GM19328 (cell line): ENCODE data around the gene TRIM37.

ENCODE experiments used
- ATAC-seq: cut with Tn5 transposase; IDR thresholded peaks from one replicate; pipeline ENCODE4 v1.9.1; 2021; ENCODE audit warnings: mild to moderate bottlenecking, moderate library complexity; ENCODE audit not compliant: unreplicated experiment

TRIM37 gene

DNA sequence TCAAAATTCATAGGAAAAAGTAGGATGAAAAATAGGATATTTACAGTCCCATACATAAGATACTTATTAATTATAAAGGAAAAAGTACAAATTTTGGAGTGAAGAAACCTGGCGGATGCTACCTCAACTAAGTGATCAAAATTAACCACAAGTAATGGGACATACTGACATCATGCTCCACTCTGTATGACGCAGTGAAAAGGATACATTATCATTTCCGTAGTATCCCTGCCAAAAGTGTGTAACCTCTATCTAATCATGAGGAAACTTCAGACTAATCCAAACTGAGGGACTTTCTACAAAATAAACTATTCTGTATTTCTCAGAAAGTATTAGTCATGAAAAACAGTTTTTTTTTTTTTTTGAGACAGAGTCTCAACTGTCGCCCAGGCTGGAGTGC lies 60.5 kb downstream of the TRIM37 start:
- ATAC-seq: no peak

DNA sequence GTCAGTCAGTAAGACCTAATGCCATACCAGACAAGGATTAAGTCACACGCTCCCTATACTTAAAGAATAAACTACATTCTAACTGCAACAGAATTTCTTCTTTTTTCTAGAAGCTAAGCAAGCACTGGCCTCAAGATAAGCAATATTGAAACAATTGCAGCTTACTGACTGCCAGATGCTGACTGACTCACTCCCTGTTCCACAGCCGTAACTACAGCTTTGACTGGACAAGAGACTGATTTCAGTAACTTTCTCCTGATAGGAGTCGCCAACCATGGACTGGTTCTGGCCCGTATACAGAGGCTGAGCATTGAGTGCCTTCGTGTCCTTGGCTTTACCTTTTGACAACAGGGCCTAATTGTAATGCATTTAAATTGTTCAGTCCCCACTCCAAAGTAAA lies 67.9 kb downstream of the TRIM37 start:
- no peak for ATAC-seq

DNA sequence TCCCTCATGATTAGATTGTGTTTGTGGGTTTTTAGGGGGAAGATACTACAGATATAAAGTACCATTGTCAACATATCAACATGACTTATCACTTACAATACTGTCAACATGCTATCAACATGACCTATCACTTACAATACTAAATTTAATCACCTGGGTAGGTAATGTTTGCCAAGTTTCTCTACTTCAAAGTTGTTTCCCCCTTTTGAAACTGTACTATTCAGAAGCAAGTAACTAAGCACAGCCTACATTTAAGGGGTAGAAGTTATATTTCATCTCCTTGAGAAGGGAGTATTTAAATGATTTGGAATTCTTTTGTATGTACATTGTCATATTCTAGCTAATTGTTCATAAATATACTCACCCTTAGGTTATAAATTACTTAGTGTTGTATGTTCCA lies 68.7 kb downstream of the TRIM37 start:
- ATAC-seq: no peak

DNA sequence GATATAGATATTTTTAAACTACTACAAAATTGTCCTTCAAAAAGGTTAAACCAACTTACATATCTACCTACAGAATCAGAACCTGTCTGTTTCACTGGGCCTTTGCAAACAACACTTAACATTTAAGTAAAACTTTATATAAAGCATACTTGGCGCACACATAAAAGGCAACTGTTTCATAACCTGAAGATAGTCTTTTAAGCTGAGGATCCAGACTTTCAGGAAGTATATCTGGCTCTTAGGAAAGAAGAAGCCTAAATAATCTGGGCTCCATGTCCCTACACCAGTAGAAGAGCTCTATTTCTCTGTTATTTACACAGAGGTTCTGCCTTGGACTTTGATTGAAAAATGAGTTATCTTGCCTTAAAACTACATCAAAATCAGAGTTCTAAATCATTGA lies 75.9 kb downstream of the TRIM37 start:
- ATAC-seq: no peak

DNA sequence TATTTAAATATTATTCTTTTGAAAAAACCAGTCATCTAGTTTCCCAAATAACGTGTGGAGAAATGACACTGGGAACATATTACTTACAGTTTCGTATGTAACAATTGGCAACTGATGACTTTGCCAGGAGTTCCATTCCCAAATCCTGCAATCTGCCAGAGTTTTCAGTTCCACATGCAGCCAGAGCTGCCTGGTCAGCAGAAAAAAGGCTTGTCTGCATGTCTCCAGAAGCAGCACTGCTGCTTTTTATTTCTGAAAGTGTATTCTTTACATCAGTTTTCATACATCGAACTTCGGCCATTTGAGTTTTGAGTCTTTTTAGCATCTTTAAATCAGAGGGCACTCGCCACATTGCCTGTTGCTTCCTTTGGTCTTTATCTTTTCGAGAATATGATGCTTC lies 78.4 kb downstream of the TRIM37 start:
- no peak for ATAC-seq

DNA sequence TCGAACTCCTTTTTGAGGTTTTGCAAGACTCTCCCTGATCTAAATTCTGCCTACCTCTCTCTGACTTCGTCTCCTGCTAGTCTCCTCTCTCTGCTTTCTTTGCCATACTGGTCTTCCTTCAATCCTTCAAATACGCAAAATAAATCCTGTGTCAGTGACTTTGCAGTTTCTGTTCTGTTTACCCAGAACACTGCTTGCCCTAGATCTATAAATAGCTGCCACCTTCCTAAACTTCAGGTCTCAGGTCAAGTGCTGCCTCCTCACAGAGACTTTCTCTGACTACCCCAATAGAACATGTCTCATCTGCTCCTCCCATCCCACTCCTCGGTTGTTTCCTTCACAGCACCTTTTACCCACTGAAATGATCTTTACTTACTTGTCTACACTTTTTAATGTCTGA lies 78.9 kb downstream of the TRIM37 start:
- ATAC-seq: no peak

DNA sequence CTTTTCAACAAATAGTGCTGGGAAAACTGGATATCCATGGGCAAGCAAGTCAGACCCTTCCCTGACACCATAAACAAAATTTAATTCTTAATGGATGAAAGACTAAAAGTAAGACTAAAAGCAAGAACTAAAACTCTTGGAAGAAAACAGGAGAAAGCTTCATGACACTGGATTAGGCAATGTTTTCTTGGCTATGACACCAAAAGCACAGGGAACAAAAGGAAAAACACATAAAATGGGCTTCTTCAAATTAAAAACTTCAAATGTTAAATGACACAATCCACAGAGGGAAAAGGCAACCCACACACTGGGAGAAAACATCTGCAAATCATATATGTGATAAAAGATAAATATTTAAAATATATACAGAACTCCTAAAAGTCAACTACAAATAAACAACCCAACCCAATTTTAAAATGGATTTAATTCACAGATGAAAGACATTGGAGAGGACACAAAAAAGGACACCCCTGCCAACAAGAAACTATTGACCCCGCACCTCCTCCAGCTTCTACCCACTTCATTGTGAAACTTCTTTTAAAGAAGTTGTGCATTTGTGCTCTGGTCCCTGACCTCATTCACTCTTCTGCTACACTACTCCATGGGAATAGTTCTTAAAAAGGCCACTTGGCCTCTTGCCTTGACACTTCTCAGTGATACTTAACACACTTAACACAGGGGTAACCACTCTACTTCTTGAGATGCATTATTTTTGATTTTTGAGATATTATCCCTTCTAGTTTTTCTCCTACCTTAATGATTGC lies 80.3 kb downstream of the TRIM37 start:
- no peak for ATAC-seq

DNA sequence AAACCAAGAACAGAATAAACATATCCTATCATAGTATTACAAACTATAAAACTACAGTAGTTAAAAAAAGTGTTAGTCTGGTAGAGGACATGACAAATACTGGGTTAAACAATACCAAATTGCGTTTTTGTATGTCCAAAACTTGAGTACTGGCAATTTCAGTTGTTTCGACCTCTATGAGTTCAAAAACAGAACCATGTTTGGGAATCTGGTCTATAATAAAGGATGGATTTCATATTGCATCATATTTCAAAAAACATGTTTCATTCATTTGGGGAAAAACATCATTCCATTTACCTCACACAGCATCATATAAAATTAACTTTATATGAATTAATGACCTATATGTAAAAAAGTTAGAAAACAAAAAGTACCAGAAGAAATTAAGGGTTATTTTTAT lies 81.8 kb downstream of the TRIM37 start:
- no peak for ATAC-seq

DNA sequence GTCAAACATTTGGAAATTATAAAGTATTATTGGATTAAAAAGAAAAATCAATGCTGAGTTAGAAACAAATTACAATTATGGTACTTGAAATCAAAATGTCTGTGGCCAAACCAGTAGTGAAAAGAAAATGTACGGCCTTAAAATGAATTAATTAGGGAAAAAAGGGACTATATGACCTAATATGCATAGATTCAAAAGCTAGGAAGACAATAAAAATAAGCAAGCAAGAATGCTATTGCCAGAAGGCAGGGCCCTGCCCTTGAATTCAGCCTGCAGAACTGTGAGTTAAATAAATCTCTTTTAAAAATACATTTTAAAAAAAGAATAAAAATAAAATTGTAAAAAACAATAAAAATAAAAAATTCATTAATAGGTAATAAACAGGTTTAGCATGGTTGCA lies 88.7 kb downstream of the TRIM37 start:
- no peak for ATAC-seq

DNA sequence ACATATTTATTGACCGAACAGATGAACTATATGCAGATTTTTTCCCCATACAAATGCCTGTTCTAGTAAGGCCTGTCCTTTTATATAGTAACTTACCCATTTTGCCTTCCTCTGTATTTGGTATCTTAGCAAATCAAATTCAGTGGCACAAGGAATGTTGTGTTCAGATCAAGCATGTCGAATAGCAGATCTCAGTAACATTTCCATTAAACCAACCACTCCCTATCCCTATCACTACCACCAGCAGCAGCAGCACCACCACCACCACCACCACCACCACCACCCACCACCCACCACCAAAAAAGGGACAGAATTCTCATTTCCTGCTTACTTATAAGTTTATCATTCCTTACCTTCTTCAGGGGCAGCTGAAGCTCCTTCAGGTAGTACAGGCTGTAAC lies 94.7 kb downstream of the TRIM37 start:
- no peak for ATAC-seq

DNA sequence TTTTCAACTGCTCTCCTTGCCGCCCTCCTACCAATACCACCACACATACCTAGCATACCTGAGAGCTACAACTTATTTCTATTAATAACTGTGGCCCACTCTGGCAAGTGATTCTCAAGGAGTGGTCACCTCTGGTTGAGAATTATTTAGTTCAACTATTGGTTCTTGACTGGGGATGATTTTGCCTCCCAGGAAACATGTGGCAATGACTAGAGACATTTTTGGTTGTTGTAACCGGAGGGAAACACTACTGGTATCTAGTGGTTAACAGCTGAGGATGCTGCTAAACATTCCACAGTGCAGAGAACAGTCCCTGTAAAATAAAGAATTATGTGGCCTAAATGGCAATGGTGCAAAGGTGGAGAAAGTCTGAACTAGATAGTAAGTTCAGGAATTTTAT lies 96.7 kb downstream of the TRIM37 start:
- no peak for ATAC-seq

DNA sequence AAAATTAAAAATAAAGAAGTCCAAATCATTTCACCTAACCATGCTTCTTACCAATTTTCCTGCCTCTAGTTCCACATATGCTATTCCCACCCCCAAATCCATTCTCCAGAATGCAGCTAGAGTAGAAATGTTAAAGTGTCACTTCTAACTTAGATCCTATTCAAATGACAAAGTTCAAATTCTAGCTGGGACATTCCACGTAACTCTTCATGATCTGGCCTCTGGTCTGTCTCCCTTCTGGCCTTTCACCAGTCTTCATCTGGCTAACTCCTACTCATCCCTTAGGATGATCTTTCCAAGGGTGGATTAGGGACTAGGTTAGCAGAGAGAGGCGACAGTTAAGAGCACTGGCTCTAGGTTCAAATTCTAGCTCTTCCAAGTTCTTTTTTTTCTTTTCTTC lies 97.9 kb downstream of the TRIM37 start:
- ATAC-seq: no peak

DNA sequence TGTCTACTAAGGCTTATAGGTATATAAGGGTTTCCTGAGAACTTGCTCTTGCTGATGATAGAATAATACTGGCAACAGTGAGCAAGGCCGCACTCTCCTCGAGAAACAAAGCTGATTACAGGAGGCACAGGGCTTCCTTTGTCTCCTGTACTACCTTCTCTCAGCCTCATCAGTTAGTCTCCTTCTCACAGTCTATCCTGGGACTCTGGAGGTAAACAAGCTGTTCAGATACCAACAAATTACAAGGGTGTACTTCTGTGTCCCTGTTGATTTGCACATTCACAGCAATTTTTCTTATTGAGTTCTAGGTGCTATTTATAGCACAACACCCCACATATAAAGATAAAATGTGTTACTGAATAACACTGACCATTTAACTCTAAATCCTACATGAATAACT lies 98.7 kb downstream of the TRIM37 start:
- no peak for ATAC-seq

DNA sequence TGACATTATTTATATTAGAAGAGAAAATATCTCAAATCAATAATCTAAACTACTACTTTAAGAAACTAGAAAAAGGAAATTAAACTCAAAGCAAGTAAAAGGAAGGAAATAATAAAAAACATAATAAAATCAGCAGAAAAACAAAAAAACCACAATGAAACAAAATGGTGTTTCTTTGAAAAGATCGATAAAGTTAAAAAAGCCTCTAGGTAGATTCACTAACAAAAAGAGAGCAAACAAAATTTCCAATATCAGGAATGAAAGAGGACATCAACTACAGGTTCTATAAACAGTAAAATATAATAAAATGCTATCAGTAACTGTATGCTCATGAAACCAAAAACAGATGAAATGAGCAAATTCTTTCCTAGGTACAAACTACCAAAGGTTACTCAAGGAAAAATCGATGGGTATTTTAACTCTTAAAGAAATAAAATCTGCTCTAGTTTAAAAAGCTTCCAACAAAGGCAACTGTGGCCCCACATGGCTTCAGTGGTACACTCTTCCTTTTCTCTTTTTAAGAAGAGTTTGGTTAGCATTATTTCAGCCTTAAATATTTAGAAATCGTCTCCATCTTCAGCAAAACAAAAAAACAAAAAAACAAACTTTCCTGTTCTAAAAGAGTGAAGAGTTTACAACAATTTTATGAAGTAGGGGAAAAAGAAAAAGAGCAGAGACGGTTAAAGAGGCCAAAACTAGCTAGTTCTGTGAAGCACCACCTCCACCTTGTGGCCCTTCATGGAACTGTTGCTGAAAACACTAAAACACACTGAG lies 102.2 kb downstream of the TRIM37 start:
- ATAC-seq: no peak

DNA sequence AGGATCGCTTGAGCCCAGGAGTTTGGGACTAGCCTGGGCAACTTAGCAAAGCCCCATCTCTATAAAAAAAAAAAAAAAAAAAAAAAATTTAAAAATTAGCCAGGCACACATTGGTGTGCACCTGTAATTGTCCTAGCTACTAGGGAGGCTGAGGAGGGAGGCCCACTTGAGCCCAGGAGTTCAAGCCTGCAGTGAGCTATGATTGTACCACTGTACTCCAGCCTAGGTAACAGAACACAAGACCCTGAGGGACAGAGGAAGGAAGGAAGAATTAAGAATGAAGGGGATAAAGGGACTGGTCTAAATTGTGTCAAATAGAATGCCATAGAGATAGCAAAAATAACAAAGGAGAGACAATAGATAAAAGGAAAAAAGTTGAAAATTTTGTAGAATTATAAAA lies 102.8 kb downstream of the TRIM37 start:
- ATAC-seq: no peak

DNA sequence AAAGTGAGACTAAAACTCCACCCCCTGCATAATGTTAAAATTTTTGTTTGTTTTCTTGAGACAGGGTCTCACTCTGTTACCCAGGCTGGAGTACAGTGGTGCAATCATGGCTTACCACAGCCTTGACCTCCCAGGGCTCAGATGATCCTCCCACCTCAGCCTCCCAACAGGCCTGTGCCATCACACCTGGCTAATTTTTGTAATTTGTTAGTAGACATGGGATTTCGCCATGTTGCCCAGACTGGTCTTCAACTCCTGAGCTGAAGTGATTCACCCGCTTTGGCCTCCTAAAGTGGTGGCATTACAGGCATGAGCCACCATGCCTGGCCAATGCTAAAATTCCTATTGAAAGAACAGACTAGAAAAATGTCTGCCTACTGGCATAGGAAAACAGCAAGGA lies 103.8 kb downstream of the TRIM37 start:
- ATAC-seq: no peak

DNA sequence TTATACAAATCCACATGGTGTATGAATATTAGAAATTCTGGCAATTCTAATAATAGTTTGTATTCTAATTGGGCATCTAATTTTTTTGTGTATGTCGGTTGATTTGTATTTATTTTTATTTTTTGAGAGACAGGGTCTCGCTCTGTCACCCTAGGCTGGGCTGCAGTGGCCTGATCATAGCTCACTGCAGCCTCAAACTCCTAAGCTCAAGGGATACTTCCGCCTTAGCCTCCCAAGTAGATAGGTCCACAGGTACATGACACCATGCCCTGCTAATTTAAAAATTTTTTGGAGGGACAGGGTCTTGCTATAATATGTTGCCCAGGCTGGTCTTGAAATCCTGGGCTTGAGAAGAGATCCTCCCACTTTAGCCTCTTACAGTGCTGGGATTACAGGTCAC lies 104.6 kb downstream of the TRIM37 start:
- ATAC-seq: no peak

DNA sequence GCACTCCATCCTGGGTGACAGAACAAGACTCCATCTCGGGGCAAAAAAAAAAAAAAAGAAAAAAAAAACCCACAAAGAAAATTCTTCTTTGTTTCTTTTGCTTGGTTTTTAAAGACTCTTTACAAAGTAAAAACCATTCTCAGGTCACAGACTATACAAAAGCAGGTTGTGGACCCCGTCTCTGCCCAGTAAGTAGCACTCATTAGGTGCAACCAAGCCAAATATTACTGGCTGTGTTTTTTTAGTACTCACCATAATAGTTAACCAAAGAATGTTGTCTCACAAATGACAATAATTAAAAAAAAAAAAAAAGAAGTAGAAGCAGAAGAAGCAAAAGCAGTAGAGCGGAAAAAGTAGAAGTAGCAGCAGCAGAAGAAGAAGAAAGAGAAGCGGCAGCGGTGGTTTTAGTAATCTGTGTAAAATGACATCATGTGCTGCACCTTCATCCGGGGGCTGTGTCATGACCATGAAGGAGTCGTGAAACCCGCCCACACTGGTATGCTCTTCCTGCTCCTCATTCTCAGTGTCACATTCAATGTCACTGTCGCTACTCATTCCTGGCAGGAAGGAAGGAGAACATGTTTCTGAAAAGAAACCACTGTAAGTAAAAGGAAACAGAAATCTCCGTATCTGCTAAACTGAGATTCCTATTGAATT lies 105.4 kb downstream of the TRIM37 start:
- peak; percentile 94 for ATAC-seq

DNA sequence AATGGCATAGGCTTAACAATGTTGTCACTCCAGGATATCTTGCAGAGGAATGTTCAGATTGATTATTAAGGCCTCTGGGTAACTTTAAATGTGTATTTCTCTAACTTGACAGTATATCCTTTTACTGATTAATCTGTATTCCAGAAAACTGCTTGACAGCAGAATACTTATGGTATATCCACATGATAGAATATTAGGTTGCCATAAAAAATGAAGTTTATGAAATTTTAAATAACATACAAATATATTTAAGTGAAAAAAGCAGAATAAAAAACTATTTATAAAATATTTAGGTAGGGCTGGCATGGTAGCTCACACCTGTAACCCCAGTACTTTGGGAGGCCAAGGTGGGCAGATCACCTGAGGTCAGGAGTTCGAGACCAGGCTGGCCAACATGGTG lies 106.7 kb downstream of the TRIM37 start:
- no peak for ATAC-seq

DNA sequence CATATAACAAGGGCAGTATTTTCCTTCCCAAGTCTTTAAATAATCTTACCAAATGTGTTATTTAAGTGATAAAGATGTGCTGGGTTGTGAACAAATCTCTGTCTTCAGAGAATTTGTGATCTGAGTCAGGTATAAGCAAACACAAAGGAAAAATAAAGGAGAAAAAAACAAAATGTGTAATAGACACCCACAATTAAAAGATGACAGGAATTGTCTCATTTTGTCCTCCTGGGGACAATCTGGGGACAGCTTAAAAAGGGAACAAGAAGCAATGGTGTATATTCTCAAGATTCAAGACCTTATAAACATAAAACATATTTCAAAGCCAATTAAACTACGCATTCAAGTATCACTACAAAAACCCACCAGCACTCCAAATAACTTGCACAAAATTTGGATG lies 107.2 kb downstream of the TRIM37 start:
- ATAC-seq: no peak

DNA sequence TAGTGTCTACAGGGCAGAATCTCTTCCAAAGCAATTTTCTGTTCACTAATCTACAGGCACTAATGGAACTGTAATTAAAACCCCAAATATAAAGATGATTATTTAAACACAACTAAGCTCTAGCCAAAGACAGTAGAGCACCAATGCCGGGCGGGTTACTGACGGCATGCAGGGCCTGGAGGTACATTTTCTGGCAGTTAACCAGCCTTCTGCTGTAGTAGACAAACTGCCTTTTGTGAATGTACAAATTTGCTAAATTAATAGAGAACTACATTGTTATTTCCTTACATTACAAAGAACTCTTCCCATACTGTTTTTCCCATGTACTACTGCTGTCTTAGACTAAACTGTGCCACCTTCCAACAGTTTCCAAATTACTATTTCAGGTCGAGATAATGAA lies 107.8 kb downstream of the TRIM37 start:
- ATAC-seq: no peak
